Measurements from ENCODE around the gene RNF123.
"Not testable (repeated sequence)": the region's sequence is repeated elsewhere in the genome, so short reads cannot be mapped to it uniquely, and the experiment has no call there.

RNF123 gene

GRCh38 chr3:49681232-49681522, 8.2 kb upstream of the RNF123 start:
- DNase-seq (ENCODE audit: low read depth): no peak

DNA sequence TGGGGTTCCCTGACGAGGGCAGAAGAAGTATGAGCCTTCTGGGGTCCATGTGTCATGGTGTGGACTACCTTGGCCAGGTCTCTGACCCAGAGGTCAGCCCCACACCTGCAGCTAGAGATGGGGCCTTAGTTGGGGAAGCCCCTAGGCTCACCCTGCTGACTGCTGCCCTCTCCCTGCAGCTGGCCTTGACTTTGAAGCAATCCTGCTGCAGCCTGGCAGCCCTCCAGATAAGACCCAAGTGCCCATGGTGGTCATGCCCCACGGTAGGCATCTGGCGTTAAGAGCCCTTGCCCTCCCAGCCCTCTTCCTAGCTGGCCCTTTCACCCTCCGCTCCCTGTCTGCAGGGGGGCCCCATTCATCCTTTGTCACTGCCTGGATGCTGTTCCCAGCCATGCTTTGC, 7.8 kb upstream of the RNF123 start:
- no peak for DNase-seq (ENCODE audit: low read depth)

DNA sequence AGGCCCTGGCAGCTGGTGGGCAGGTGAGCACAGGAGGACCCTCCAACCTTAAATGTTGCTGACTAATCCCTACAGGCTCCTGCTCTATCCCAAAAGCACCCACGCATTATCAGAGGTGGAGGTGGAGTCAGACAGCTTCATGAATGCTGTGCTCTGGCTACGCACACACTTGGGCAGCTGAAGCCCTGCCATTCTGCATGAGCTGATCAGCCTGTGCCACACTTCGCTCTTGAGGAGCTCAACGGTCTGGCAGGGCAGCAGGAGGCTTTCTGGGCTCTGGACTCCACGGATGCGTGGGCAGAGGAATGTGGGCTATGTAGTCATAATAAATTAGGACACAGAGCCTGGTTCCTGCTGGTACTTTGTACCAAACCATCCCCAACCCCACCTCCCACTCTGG, 6.2 kb upstream of the RNF123 start:
- no peak for DNase-seq (ENCODE audit: low read depth)

DNA sequence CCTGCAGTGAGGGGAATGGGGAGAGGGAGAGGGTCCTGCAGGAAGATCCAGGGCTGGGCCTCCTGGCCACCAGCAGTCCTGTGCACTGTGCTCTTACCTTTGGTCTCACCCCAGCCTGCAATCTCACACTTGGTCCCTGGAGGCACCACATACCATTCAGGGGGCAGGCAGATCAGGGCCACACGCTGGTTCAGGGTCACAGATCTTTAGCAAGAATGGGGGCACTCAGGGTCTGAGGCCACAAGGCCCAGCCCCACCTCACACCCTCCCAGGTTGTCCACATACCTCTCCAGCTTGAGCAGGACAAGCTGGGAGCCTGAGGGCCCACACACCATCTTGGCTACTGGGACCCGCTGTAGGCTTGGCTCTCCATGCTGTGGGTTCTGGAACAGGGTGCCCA, 4.9 kb upstream of the RNF123 start:
- DNase-seq (ENCODE audit: low read depth): not testable (repeated sequence)

- DNase-seq (ENCODE audit: low read depth): not testable (repeated sequence)
These were observed 4.3 kb upstream of the RNF123 start for GRCh38 chr3:49685103-49685502.

DNA sequence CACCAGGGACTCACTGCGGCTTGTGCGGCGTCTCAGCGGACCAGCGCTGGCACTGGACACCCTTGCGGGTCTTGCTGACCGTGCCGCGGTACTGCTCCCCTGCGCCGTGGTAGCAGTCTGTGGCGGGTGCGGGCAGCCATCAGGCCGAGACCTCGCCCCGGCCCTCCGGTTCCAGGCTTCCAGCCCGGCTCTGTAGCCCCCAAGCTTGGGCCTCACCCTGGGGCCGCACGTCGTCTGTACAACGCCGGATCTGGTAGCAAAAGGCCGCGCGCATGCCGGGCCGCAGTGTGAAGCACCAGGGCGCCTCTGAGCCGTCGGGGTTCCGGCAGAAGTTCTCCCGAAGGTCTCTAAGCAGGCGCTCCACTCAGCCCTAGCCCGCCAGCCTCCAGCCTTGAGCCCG, 3.5 kb upstream of the RNF123 start:
- DNase-seq (ENCODE audit: low read depth): not testable (repeated sequence)

DNA sequence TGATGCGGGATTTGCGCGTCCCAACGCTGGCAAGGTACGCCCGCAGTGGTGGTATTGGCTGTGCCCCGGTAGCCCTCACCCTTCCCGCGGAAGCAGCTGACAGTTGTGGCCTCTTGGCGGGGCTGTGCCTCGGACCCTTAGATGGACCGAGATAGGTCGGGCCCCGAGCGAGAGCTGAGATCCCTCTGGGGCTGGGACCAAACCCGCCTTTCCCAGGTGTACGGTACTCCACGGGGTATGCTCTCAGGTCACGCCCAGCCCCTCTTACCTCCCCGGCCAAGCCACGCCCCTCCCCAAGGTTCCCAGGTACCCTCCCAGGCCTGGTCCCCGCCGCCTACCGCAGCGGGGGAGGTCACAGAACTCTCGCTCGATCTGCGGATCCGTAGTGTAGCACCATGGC, 3.0 kb upstream of the RNF123 start:
- DNase-seq (ENCODE audit: low read depth): not testable (repeated sequence)

GRCh38 chr3:49686769-49687423, 2.5 kb upstream of the RNF123 start:
- DNase-seq (ENCODE audit: low read depth): not testable (repeated sequence)

DNA sequence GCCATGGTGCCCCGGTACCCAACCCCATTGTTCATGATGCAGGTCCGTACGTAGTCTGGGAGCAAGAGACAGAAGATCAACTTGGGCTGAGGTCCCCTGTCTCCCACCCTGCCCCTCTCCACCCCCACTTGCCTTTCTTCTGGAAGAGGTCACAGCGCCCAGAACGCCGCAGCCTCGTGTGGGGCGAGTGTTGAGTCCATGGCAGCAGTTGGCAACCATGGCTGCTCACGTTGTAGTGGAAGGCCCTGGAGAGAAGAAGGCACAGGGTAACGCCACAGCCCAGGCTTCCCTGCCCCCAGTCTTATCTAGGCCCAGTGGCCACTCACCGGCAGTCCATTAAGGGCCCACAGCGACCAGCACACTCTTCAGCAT, 1.9 kb upstream of the RNF123 start:
- DNase-seq (ENCODE audit: low read depth): not testable (repeated sequence)

DNA sequence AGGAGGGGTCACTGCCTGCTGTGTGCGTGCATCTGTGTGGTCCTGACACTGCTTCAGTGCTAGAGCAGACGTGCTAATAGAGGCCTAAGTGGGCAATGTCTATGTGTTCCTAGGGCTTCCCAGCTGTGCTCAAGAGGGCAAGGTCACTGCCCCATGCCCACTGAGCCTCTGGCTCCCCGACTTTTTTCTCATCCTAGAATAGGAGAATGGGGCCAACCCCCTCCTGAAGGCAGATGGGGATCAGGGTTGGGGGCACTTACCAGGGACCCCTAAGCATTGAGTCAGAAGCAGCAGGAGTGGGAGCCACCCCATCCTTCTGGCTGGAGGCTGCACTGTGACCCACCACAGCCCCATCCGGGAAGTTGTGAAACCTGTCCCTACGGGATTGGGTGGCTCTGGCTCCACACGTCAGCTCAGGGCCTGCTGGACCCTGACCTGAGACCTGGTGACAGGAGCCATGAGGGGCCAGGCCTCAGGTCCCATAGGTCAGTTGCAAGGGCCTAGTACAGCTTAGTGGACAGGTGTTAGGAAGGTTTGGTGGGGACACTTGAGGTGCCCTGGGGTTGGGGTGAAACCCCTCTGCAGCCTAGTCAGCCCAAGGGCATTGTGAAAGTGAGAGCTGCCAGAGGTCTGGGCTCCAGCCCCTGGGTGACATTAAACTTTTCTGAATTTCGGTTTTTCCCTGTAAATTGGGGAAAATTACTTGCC, 865 bp upstream of the RNF123 start:
- not testable (repeated sequence) for DNase-seq (ENCODE audit: low read depth)

- not testable (repeated sequence) for DNase-seq (ENCODE audit: low read depth)
These were observed 709 bp downstream of the RNF123 start for GRCh38 chr3:49689908-49690624.

DNA sequence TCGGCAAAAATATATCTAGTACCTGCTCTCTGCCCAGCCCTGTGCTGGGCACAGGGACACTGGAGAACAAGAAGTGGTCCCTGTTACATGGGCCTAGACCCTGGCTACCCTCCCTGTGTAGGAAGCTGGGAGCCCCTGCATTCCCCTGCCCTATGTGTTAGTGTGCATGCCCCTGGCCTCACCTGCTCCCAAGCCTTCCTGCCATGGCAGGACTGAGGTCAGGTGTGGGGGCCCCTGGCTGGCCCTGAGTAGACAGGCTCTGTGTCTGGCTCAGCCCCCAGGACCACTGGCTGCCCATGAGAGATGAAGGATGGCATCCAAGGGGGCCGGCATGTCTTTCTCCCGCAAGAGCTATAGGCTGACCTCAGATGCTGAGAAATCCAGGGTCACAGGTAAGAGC, 1.5 kb downstream of the RNF123 start:
- DNase-seq (ENCODE audit: low read depth): not testable (repeated sequence)

DNA sequence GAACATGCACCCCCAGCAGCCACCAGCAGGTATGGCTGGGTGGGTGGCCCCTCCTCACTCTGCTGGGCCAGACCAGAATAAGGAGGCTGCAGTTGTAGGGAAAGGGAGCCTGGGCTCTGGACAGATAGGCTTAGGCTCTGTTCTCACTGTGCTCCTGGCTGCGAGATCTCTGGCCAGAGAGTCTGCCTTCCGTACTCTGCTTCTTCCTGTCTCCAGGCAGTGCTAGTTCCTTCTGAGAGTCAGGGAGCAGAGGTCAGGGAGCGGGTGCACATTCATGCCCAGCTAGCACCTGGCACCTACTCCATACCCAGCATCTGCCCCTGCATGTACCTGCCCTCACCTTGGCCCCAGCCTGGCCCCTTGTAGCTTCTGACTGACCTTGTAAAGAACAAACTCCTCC, 2.1 kb downstream of the RNF123 start:
- DNase-seq (ENCODE audit: low read depth): not testable (repeated sequence)

GRCh38 chr3:49694409-49695070, 5.2 kb downstream of the RNF123 start:
- not testable (repeated sequence) for DNase-seq (ENCODE audit: low read depth)

GRCh38 chr3:49695350-49696015, 6.1 kb downstream of the RNF123 start:
- DNase-seq (ENCODE audit: low read depth): not testable (repeated sequence)

DNA sequence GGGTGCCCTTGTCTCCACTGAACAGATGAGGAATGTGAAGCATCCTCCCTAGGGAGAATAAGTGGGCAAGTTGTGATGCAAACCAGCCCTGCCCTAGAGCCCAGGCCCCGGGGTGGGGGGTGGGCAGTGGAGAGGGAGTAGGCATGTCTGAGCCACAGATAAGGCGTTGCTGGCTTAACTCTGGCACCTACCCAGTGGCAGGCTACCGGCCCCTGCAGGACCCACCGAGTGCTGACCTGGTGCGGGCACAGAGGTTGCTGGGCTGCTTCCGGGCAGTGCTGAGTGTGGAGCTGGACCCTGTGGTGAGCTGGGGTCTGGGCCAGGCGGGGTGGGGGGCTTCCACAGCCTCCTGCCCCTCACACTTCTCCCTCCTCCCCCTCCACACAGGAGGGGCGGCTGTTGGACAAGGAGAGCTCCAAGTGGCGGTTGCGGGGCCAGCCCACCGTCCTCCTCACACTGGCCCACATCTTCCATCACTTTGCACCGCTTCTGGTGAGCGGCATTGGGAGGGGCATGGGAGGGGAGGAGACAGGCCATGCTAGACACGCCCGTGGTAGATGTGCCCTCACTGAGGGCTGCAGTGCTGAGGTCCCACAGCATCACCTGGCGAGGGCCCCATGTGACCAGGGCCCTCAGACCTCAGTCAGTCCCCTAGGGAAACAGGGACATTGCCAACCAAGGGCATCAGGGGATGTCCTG, 10.1 kb downstream of the RNF123 start:
- DNase-seq (ENCODE audit: low read depth): no peak

GRCh38 chr3:49700014-49700413, 10.7 kb downstream of the RNF123 start:
- DNase-seq (ENCODE audit: low read depth): no peak

- DNase-seq (ENCODE audit: low read depth): no peak
These were observed 11.2 kb downstream of the RNF123 start for GRCh38 chr3:49700453-49701128.

DNA sequence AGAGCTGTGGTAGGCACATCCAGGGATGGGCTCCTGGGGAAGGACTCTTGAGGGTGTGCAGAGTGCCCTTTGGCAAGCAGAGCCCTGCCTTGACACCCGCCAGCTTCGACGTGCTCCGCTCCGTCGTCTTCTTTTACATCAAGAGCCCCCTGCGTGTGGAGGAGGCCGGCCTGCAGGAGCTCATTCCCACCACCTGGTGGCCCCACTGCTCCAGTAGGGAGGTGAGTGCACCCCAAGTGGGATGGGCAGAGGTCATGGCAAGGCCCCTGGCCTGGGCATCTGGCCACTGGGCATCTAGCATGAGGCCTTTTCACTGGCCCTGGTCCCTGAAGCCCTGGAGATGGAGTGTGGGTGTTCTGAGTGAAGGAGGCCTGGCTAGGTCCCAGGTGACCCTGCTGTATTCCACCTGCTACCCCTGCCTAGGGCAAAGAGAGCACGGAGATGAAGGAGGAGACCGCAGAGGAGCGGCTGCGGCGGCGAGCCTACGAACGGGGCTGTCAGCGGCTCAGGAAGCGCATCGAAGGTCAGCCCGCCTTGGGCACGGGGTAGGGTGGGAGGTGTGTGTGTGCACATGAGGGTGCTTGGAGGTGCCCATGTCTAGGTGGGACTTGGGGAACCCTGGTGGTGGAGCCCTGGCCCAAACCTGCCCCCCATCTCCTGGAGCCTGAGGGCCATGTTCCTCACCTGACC, 12.2 kb downstream of the RNF123 start:
- DNase-seq (ENCODE audit: low read depth): no peak

DNA sequence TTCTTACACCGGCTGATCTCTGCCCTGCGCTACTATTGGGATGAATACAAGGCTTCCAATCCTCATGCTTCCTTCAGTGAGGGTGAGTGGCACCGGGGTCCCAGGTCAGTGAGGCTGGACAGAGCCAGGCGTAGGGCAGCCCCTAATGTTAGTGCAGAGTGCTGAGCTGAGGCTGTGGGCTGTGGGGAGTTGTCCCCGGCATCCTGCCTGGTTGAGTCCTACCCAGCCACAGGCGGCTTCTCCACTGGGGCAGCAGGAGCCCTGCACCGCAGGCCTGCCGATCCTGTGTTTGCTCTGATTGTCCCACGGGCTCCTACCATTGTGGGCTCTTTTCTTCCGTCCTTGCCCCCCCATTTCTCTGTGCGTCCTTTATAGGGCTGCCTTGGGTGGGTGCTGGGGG, 13.3 kb downstream of the RNF123 start:
- DNase-seq (ENCODE audit: low read depth): no peak

All from GM04504 (cell line).